HG03045 (cell line): ENCODE results near the gene MAS1.
"Not testable (repeated sequence)": the region's sequence is repeated elsewhere in the genome, so short reads cannot be mapped to it uniquely, and the experiment has no call there.

Experiments
- ATAC-seq: cut with Tn5 transposase; IDR thresholded peaks from one replicate; pipeline ENCODE4 v1.9.1; 2021; ENCODE audit warnings: mild to moderate bottlenecking, moderate library complexity; ENCODE audit not compliant: unreplicated experiment

The MAS1 gene

GRCh38 chr6:159915397-159915796 is 24.6 kb downstream of the MAS1 start:
- no peak for ATAC-seq

GRCh38 chr6:159916237-159916636 is 25.4 kb downstream of the MAS1 start:
- no peak for ATAC-seq

GRCh38 chr6:159916752-159917151 is 26.0 kb downstream of the MAS1 start:
- no peak for ATAC-seq

GRCh38 chr6:159919011-159919511 is 28.3 kb downstream of the MAS1 start:
- ATAC-seq, result no peak

- ATAC-seq, result no peak
Observed at GRCh38 chr6:159919800-159920199, 29.0 kb downstream of the MAS1 start.

- ATAC-seq, result not testable (repeated sequence)
Observed at GRCh38 chr6:159924150-159924549, 33.4 kb downstream of the MAS1 start.

GRCh38 chr6:159926542-159927203 is 35.9 kb downstream of the MAS1 start:
- ATAC-seq, result no peak

- ATAC-seq, result peak; percentile 40
Observed at GRCh38 chr6:159929819-159930218, 39.0 kb downstream of the MAS1 start.

- ATAC-seq, result peak; percentile 86
Observed at GRCh38 chr6:159931112-159931511, 40.3 kb downstream of the MAS1 start.

- ATAC-seq, result no peak
Observed at GRCh38 chr6:159931846-159932245, 41.1 kb downstream of the MAS1 start.

- no peak for ATAC-seq
Observed at GRCh38 chr6:159933077-159933476, 42.3 kb downstream of the MAS1 start.

GRCh38 chr6:159934181-159934580 is 43.4 kb downstream of the MAS1 start:
- ATAC-seq, result no peak

- no peak for ATAC-seq
Observed at GRCh38 chr6:159935065-159935464, 44.3 kb downstream of the MAS1 start.

GRCh38 chr6:159935633-159936032 is 44.8 kb downstream of the MAS1 start:
- ATAC-seq, result no peak

GRCh38 chr6:159939591-159940016 is 48.8 kb downstream of the MAS1 start:
- no peak for ATAC-seq
